Activated T-helper 9 cell treated with anti-CD3 and anti-CD28 coated beads, Interleukin-2, amount 50 U/mL, for 16 hours (primary cell): ENCODE data around the gene LNPEP.

Experiments used
- DNase-seq: peaks from one replicate; pipeline ENCODE4 v3.0.0-alpha.2; 2020; ENCODE audit warnings: low read depth

The LNPEP gene

GRCh38 chr5:97000391-97000790 lies 64.5 kb downstream of the LNPEP start:
- no peak for DNase-seq

GRCh38 chr5:97002983-97003382 lies 67.1 kb downstream of the LNPEP start:
- no peak for DNase-seq

GRCh38 chr5:97004423-97005060 lies 68.7 kb downstream of the LNPEP start:
- DNase-seq, result no peak

GRCh38 chr5:97006454-97007060 lies 70.7 kb downstream of the LNPEP start:
- no peak for DNase-seq

GRCh38 chr5:97009212-97009898 lies 73.5 kb downstream of the LNPEP start:
- no peak for DNase-seq

- DNase-seq, result no peak
Observed at GRCh38 chr5:97009921-97010320, 74.0 kb downstream of the LNPEP start.

- DNase-seq, result no peak
Observed at GRCh38 chr5:97010606-97011005, 74.7 kb downstream of the LNPEP start.

GRCh38 chr5:97011567-97011966 lies 75.7 kb downstream of the LNPEP start:
- DNase-seq, result no peak

GRCh38 chr5:97019435-97020117 lies 83.7 kb downstream of the LNPEP start:
- DNase-seq, result no peak

- no peak for DNase-seq
Observed at GRCh38 chr5:97021416-97021815, 85.5 kb downstream of the LNPEP start.

GRCh38 chr5:97022898-97023297 lies 87.0 kb downstream of the LNPEP start:
- DNase-seq, result no peak

- DNase-seq, result no peak
Observed at GRCh38 chr5:97026721-97027120, 90.8 kb downstream of the LNPEP start.

GRCh38 chr5:97037819-97038218 lies 101.9 kb downstream of the LNPEP start:
- no peak for DNase-seq

GRCh38 chr5:97041239-97041638 lies 105.4 kb downstream of the LNPEP start:
- no peak for DNase-seq

- DNase-seq, result no peak
Observed at GRCh38 chr5:97042996-97043395, 107.1 kb downstream of the LNPEP start.

GRCh38 chr5:97043511-97043910 lies 107.6 kb downstream of the LNPEP start:
- no peak for DNase-seq

- no peak for DNase-seq
Observed at GRCh38 chr5:97044052-97044451, 108.2 kb downstream of the LNPEP start.

- DNase-seq, result no peak
Observed at GRCh38 chr5:97046270-97046982, 110.5 kb downstream of the LNPEP start.

GRCh38 chr5:97047076-97047475 lies 111.2 kb downstream of the LNPEP start:
- no peak for DNase-seq

GRCh38 chr5:97049175-97049574 lies 113.3 kb downstream of the LNPEP start:
- DNase-seq, result no peak

GRCh38 chr5:97056263-97056662 lies 120.4 kb downstream of the LNPEP start:
- DNase-seq, result no peak

GRCh38 chr5:97062046-97062445 lies 126.2 kb downstream of the LNPEP start:
- DNase-seq, result no peak
